CD14-positive monocyte (primary cell): ENCODE measurements around the gene SDR42E1. TPM values are rescaled to one million over a fixed set of nuclear protein-coding genes. Genes with fewer than 3 reads are reported as not detected.
A peak's percentile ranks its signal among the peaks of the same experiment; 100 is the strongest.

Experiments used
- DNase-seq, 3 donors: peaks; one replicate each; pipeline ENCODE4 v3.0.0-alpha.2; 2011 to 2022
- H2AFZ ChIP-seq: 2 replicates; pipeline ENCODE4 v1.6.0; 2012; ENCODE audit warnings: mild to moderate bottlenecking, low read depth, low read length, inconsistent platforms; ENCODE audit not compliant: insufficient read depth, poor library complexity, severe bottlenecking
- H3K27ac ChIP-seq, 2 donors: 1 replicate in 1 of 2; 2 replicates in 1 of 2; pipeline ENCODE4 v1.5.1; 2012 to 2013; ENCODE audit warnings: low read length in 2 of 2, control low read depth in 1 of 2, inconsistent platforms in 1 of 2, low read depth in 1 of 2, mild to moderate bottlenecking in 1 of 2
- H3K27me3 ChIP-seq, 2 donors: one replicate each; pipeline versions ENCODE4 v1.6.0 to v1.6.1; 2011 to 2013; ENCODE audit warnings: low read length in 2 of 2; ENCODE audit not compliant: control insufficient read depth in 2 of 2, insufficient read depth in 2 of 2
- H3K36me3 ChIP-seq, 2 donors: replicated peaks in 1 of 2; 1 replicate in 1 of 2; 2 replicates in 1 of 2; pipeline versions ENCODE4 v1.5.1 to v1.6.1; 2012 to 2013; ENCODE audit warnings: low read length in 2 of 2, control low read depth in 1 of 2, inconsistent platforms in 1 of 2, mild to moderate bottlenecking in 1 of 2; ENCODE audit not compliant: insufficient read depth in 2 of 2, control insufficient read depth in 1 of 2
- H3K4me1 ChIP-seq, 2 donors: 1 replicate in 1 of 2; 2 replicates in 1 of 2; pipeline versions ENCODE4 v1.5.1 to v1.6.1; 2012 to 2013; ENCODE audit warnings: low read length in 2 of 2, control low read depth in 1 of 2, inconsistent platforms in 1 of 2, mild to moderate bottlenecking in 1 of 2, moderate library complexity in 1 of 2; ENCODE audit not compliant: insufficient read depth in 2 of 2, control insufficient read depth in 1 of 2
- H3K4me2 ChIP-seq: replicated peaks from 2 replicates; pipeline ENCODE3; 2012; ENCODE audit warnings: low read length, moderate library complexity, mild to moderate bottlenecking; ENCODE audit not compliant: poor library complexity, severe bottlenecking; ENCODE audit errors: extremely low read depth
- H3K4me3 ChIP-seq, 3 experiments: fragments of 200-600 bp in 1 of 3; sonication (generic) in 1 of 3; replicated peaks in 1 of 3; 1 replicate in 2 of 3; 2 replicates in 1 of 3; pipeline ENCODE4 v1.5.1; 2011 to 2013; ENCODE audit warnings: low read length in 3 of 3, mild to moderate bottlenecking in 3 of 3, control low read depth in 2 of 3, low read depth in 2 of 3, inconsistent platforms in 1 of 3, moderate library complexity in 1 of 3
- H3K79me2 ChIP-seq: 2 replicates; pipeline ENCODE4 v1.6.0; 2012; ENCODE audit warnings: mild to moderate bottlenecking, control low read depth, inconsistent platforms, low read length, moderate library complexity; ENCODE audit not compliant: insufficient read depth
- H3K9ac ChIP-seq: 2 replicates; pipeline ENCODE4 v1.6.0; 2017; ENCODE audit warnings: low read length, mild to moderate bottlenecking; ENCODE audit not compliant: insufficient read depth, poor library complexity, severe bottlenecking
- H3K9me3 ChIP-seq, 2 donors: replicated peaks in 1 of 2; 1 replicate in 1 of 2; 2 replicates in 1 of 2; pipeline versions ENCODE4 v1.5.1 to v1.6.1; 2012 to 2013; ENCODE audit warnings: low read length in 2 of 2, control low read depth in 1 of 2; ENCODE audit not compliant: control insufficient read depth in 1 of 2, insufficient read depth in 1 of 2
- H4K20me1 ChIP-seq: 2 replicates; pipeline ENCODE4 v1.6.0; 2012; ENCODE audit warnings: mild to moderate bottlenecking, low read length, control low read depth, moderate library complexity; ENCODE audit not compliant: insufficient read depth
- H3K27ac Mint-ChIP-seq, 7 donors: one replicate each; pipeline ENCODE4 v1.8.0; 2020; ENCODE audit warnings: mild to moderate bottlenecking in 7 of 7, mixed read lengths in 7 of 7, moderate library complexity in 6 of 7, inconsistent platforms in 2 of 7
- H3K27me3 Mint-ChIP-seq, 3 donors: one replicate each; pipeline ENCODE4 v1.8.0; 2021 to 2022; ENCODE audit warnings: low read depth in 3 of 3, mild to moderate bottlenecking in 3 of 3, mixed read lengths in 3 of 3, moderate library complexity in 3 of 3, inconsistent platforms in 1 of 3
- H3K36me3 Mint-ChIP-seq, 2 donors: one replicate each; pipeline ENCODE4 v1.8.0; 2020; ENCODE audit warnings: mixed read lengths in 2 of 2, inconsistent platforms in 1 of 2, mild to moderate bottlenecking in 1 of 2
- H3K4me1 Mint-ChIP-seq: one replicate; pipeline ENCODE4 v1.8.0; 2020; ENCODE audit warnings: mild to moderate bottlenecking, mixed read lengths
- H3K4me3 Mint-ChIP-seq, 2 donors: one replicate each; pipeline ENCODE4 v1.8.0; 2020; ENCODE audit warnings: mild to moderate bottlenecking in 2 of 2, mixed read lengths in 2 of 2, moderate library complexity in 1 of 2
- H3K9me3 Mint-ChIP-seq, 7 donors: one replicate each; pipeline ENCODE4 v1.8.0; 2020 to 2022; ENCODE audit warnings: mixed read lengths in 7 of 7, mild to moderate bottlenecking in 6 of 7, moderate library complexity in 6 of 7, inconsistent platforms in 2 of 7
- CTCF ChIP-seq: fragments of 200-600 bp; IDR thresholded peaks from one replicate; pipeline ENCODE4 v1.8.0; 2022; ENCODE audit warnings: antibody characterized with exemption, mild to moderate bottlenecking
- WGBS: methylation state at CpG from one replicate; pipeline ENCODE4 v1.1.5; 2013; ENCODE audit warnings: missing lambda C conversion rate; ENCODE audit not compliant: insufficient coverage; 5-methylcytosine and 5-hydroxymethylcytosine counted together
- intact Hi-C, 2 donors: fragments of 100-400 bp; cut with micrococcal nuclease; formaldehyde crosslinking; loops; one replicate each; pipeline versions ENCODE4 v1.15.0 to v1.15.1; 2023
- polyA plus RNA-seq, 3 donors: library from polyadenylated mRNA; depleted of rRNA in 1 of 3; unstranded in 2 of 3; stranded (reverse) in 1 of 3; fragments of 300-500 nt in 2 of 3; fragments of >200 nt in 1 of 3; fragmentation: Illumina TruSeq in 2 of 3; gene quantifications; 1 replicate in 2 of 3; 2 replicates in 1 of 3; pipeline ENCODE4 v1.2.3, GENCODE V29; 2012 to 2021

SDR42E1 gene
- polyA plus RNA-seq, 3 donors, result under 0.01 TPM; not detected in 2

- Histone ChIP-seq H3K4me2 (no peak overlapping the region), H3K9ac (no peak overlapping the region), H3K36me3 (no peaks in the 10 kb centered on the region), H3K4me1 (no peaks in the 10 kb centered on the region), H3K27me3 (no peaks in the 10 kb centered on the region), H2AFZ (no peak overlapping the region), H3K79me2 (no peaks in the 10 kb centered on the region), H3K4me3 (no peak overlapping the region), H4K20me1 (no peaks in the 10 kb centered on the region), H3K9me3 (peaks cover 10 to 11% of the 10 kb centered on the region in 2 donors), H3K27ac (no peak overlapping the region)
- TF ChIP-seq CTCF, result no peak
- no peaks in the 10 kb centered on the region for H3K36me3 Mint-ChIP-seq
- no peak for DNase-seq
- intact Hi-C loops, result no loop called here
- peak overlapping the region in 1 of 7 donors; percentile 20 for H3K27ac Mint-ChIP-seq
- WGBS, result 97% methylated on average over 2 of the region's 5 CpGs
- no peaks in the 10 kb centered on the region for H3K4me1 Mint-ChIP-seq
- H3K9me3 Mint-ChIP-seq, result peaks cover 8 to 21% (median 14%) of the 10 kb centered on the region in 7 donors
- H3K27me3 Mint-ChIP-seq, result peaks cover 0 to 2% (median 0%) of the 10 kb centered on the region in 3 donors
- no peak overlapping the region for H3K4me3 Mint-ChIP-seq
Observed at GRCh38 chr16:82004601-82005000, 6.7 kb downstream of the SDR42E1 start.

GRCh38 chr16:82002831-82003230 lies 8.4 kb downstream of the SDR42E1 start:
- H3K4me1 ChIP-seq, result no peaks in the 10 kb centered on the region
- H3K9me3 Mint-ChIP-seq, result peaks cover 0 to 5% (median 2%) of the 10 kb centered on the region in 7 donors
- H3K36me3 Mint-ChIP-seq, result no peaks in the 10 kb centered on the region
- no peaks in the 10 kb centered on the region for H3K36me3 ChIP-seq
- no peak overlapping the region for H3K27ac ChIP-seq
- no peak overlapping the region for H2AFZ ChIP-seq
- H3K27me3 ChIP-seq, result no peaks in the 10 kb centered on the region
- no peaks in the 10 kb centered on the region for H3K79me2 ChIP-seq
- no peaks in the 10 kb centered on the region for H3K9me3 ChIP-seq
- no peaks in the 10 kb centered on the region for H4K20me1 ChIP-seq
- no peak overlapping the region for H3K27ac Mint-ChIP-seq
- no peak for TF ChIP-seq CTCF
- H3K4me3 ChIP-seq, result no peak overlapping the region
- no peak overlapping the region for H3K4me3 Mint-ChIP-seq
- intact Hi-C loops, result no loop called here
- peaks cover 0 to 2% (median 0%) of the 10 kb centered on the region in 3 donors for H3K27me3 Mint-ChIP-seq
- DNase-seq, result no peak
- no peak overlapping the region for H3K9ac ChIP-seq
- WGBS, result 92% methylated on average over 2 of the region's 3 CpGs
- no peak overlapping the region for H3K4me2 ChIP-seq
- H3K4me1 Mint-ChIP-seq, result no peaks in the 10 kb centered on the region
